GM19328 (cell line): ENCODE results near the gene LAMA4.
A peak's percentile ranks its signal among the peaks of the same experiment; 100 is the strongest.

Experiments
- ATAC-seq: cut with Tn5 transposase; IDR thresholded peaks from one replicate; pipeline ENCODE4 v1.9.1; 2021; ENCODE audit warnings: mild to moderate bottlenecking, moderate library complexity; ENCODE audit not compliant: unreplicated experiment

LAMA4 gene

DNA sequence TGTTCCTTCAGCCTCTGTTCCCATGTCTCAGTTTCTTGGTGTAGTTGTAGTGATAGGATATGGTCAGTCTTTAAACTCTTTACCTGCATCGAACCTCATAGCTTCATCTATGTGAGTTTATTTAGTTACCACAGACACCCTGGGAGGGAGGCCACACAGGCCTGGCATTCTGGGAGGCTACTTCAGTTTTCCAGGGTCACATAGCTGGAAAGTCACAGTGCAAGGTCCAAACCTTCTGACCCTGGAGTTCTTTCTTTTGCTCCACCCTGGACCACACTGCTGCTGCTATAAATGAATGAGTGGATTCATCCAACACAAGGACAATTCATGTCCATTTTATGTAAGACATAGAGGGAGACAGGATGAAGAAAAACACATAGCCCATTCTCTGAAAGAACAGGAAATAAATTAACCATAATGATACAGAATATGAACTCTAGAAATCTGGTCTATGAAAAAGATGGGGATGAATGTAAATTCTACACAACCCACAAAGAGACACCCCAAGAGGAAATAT lies 60.8 kb downstream of the LAMA4 start:
- no peak for ATAC-seq

DNA sequence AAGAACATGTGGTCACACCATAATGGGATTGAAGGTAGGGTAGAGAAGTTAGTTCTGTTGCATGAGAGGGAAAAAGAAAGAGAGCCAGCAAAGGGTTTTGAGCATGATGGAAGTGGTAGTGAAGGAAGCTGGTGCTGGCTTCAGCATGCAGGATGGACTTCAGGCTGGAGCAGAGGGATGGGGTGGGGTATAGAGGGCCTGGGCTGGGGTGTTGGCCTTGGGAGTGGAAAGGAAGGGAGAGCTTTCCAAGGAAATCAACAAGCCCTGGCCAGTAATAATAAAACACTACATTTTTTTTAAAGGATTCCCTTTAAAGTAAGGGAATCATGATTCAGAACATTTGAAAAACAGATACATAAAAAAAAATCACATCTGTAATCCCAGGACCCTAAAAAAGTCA lies 61.2 kb downstream of the LAMA4 start:
- no peak for ATAC-seq

DNA sequence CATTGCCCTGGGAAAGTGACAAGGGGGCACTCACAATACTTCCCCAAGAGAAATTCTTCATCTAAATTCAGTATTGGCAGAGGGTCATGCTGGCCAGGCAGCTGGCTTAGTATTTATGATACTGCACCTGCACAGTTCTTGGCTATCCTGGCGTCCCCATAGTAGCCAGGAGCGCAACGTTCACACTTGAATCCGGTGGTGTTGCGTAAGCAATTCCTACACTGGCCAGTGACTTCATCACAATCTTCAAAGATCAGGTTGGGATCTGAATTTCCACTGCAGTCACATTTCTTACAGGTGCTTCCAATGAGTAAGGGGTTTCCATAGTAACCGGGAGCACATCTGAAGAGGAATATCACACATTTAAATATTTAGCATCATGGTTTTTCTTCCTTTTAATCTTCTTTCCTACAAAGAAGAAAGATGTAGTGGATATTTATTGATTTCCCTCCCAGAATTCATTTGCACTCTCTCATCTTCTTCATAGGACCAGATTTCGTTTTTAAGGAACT lies 62.8 kb downstream of the LAMA4 start:
- ATAC-seq, result no peak

DNA sequence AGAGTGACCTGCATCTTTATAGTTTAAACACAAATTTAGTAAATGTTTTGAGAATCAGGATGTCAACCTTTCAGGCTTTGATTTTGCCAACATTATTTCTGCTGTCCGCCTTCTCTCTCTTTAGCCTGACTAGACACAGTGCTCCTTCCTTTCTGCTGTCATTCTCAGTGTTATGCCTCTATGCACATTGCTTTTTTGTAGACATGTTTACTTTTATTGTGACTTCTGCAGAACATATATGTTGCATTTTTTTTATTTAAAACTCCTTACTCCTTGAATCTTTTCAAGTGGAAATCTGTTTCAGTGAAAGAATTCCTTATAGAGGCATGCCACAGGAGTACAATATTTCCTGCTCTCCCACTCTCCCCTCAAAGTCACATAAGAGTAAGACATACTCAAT lies 64.2 kb downstream of the LAMA4 start:
- no peak for ATAC-seq

DNA sequence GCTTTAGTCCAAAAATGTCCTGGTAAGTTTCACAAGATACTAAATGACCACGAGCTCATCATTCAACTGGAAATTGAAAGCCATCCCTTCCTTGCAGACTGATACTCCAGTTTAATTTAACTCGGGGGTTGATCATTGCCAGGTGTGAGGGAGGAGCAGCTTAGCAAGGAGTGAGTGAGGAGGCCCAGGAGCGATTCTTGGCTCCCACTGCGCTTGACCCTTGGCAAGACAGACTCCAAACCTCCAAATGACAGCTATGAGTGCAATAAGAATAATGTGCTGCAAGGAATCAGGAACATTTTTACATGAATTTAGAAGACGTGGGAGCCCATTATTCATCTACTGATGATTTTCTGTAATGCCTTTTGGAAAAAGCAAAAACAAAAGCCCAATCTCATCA lies 64.9 kb downstream of the LAMA4 start:
- ATAC-seq, result no peak

DNA sequence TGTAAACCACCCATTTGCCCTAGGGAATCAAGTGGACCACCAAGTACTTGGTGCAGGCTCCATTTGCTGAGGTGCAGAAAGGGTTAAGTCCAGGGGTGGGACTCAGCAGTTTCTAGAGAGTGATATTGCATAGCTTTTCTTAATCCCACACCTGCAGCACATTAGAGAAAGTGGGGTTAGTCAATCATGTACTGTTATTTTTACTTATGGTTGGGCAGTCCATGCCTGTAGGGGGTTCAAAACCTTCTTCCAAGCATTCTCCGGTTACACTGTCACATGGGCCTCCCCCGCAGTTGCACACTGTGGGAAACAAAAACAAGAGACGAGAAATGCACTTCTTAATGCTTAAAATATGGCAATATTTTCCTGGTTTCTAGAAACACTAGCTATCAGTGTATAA lies 65.5 kb downstream of the LAMA4 start:
- ATAC-seq, result no peak

DNA sequence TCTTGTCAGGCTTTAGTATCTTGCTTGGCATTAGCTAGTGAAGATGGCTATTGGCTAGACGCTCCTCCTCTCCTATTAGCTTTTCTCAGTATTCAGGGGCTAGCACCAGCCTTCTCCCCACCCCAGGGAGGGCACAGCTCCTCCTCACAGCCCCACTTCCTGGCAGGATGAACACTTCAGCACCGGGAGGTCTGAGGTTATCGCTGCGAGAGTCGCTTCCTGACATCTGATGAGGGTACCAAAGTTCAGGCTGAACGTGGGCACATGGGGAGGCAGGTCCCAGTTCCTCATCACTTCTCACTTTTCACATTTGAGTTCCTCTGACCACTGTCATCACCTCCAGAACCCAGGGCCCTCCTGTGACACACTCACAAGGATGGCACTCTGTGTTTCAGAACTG lies 66.6 kb downstream of the LAMA4 start:
- ATAC-seq, result no peak

DNA sequence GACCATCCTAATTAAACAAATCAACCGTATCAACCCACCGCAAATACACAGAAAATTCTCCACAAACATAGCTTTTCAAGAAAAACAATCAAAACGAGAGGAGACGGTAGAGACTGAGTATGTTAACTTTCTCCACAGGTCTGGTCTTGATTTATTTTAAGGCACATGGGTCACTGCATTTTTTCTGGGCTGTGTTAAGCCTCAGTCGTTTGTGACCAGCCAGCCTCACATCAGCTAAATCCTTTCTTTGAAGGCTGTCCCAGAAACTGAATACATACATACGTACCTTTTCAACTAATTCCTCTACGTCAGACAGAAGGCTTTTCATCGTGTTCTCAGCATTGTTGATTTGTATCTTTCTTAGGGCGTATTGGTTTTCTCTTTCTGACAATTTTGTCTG lies 69.4 kb downstream of the LAMA4 start:
- ATAC-seq, result no peak

DNA sequence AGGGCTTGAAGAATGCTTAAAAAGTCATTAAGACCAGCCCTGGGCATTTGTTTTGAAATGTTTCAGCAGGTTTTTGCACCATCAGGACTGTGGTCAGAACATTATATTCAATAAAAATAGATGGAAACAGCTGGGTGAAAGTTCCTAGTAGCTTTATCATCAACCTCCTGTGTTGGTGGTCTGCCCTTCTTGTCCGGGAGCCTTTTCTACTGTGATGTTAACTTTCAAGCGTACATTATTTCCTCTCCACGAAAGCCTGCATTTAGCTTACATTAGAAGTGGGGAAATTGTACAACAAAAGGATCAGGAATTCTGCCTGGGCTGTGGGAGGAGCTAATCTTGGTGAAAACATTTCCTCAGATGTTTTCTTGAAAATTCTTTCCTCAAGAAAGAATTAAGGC lies 71.1 kb downstream of the LAMA4 start:
- ATAC-seq, result no peak

DNA sequence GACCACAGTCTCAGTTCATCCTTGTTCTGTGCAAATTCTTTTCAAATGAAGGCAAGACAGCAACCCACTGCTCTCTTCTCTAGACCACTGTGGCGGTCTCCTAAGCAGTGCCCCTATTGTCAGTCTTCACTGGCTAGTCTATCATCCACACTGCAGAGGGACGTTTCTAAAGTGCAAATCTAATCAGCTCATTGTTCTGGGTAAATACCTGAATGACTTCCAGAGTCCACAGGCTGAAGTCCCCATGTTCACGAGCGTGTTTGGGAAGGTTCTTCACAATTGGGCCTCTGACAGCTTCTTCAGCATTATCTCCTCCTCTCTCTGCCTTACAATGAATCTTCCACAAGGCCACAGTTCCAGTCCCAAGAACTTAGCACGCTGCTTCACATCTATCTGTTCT lies 73.2 kb downstream of the LAMA4 start:
- ATAC-seq, result no peak

DNA sequence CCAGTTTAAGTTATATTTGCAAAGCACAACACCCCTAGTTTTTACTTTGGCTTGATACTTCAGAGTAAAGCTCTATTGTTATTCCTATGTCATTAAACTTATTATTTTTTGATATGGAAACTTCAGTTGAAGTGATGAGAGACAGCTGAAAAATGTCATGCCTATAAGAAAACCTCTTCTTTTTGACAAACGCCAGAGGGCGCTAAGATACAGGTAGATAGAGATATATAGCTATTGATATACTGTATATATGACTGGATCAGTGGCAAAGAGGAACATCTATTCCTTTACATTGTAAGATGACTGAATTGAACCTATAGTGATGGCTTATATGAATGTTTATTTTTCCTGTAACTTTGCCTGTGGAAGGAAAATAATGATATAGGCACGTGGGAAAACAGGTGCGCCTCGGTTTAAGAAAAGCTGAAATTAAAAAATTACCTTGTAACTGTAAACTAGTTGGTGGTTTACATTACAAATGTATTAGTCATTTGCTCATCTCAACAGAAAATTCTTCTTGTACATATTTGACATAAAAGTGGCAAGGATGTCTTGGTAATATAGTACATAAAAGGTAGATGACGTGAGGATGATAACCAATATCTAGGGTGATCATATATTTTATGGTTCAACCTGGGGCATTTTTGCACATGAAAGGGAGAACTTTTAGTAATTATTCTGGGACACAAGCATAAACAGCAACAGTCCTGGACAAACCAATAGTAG lies 74.1 kb downstream of the LAMA4 start:
- ATAC-seq, result no peak

DNA sequence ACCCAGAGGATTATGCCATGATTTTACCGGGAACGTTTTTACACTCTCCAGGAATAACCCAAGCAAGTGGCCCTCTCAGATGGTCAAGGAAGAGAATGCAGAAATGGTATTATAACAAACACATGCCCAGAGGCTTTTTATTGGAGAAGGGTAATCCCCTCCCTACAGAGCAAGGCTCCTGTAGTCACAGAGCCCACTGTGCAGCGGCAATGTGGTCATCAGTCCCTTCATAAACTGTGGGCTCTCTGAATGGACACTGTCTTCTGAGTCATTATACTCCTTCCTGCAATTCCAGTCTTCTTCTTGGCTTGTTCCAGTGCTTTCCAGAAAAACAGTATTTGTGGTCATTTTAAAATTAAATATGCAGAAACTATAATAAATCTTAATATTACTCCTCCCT lies 74.7 kb downstream of the LAMA4 start:
- ATAC-seq, result no peak

DNA sequence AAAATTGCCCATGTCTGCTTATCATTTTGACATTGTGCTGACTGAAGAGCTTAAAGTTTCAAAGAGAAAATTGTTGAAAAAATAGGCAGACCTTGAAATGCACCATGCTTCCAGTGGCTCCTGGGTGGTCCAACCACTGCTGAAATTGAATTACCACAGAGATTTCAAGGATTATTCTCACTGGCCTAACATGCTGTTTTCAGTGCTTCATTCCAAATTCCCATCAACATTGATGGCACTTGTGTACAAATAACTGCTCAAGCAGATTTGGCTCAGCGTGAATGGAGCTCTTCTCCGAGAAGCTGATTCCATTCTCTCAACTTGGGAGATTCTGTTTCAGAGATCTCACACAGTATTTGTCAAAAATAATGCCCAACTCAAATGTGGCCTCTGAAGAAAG lies 75.5 kb downstream of the LAMA4 start:
- ATAC-seq, result no peak

DNA sequence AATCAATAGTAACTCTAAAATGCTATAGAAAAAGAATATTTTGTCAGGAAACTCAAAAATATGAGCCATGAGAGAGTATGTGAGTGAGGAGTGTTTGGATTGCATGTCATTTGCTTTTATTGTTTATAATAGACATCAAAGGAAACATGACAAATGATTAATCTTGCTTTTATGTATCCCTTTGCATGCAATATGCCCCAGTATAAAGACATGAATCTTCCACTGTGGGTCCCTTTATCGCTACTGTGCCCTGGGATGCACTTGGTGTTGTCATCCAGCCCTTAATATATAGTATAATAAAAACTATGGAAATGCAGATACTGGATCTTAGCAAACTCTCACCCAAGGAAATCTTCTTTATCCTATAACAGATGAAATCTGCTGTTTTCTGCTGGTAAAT lies 77.3 kb downstream of the LAMA4 start:
- no peak for ATAC-seq

DNA sequence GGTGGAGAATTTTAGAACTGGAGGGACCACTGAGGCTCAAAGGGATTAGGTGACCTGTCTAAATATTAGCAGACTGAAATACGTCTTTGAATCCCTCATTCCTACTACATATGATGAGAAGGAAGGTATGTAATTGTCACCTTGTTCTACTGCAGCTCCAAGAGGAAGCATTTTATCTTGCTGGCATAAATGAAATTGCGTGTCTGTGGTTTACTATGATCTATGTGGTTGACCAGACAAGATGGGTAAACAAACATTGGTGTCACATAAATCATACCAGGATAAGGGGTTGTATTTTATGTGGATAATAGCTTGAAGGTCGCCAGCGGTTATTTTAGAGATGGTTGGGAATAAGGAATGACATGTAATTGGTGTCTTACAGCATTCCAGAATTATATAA lies 78.2 kb downstream of the LAMA4 start:
- no peak for ATAC-seq

DNA sequence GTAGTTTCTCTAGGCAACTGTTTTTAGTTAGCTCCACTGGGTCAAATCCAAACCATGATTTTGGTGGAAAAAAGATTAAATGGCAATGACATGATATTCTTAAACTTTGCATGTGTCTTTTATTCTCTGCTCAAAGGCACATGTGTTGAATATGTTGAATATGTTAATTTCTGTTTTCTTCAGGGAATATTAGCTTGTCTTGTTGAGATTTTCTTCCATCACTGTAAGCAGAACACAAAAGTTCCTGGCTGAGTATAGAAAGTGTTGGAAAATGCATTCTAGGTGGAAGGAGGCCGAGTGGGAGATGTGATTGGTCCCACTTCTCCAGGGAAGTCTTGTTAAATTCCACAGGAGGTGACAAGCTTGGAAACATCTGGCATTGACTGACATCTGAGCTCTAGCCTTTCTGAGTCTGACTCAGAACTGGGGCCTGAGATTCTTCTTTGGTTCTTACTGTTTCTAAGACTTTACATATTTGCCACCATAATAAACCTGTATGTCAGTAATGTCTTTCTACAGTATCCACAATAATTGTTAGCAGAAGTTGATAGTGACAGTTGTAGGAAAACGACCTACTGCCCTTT lies 81.1 kb downstream of the LAMA4 start:
- ATAC-seq, result no peak

DNA sequence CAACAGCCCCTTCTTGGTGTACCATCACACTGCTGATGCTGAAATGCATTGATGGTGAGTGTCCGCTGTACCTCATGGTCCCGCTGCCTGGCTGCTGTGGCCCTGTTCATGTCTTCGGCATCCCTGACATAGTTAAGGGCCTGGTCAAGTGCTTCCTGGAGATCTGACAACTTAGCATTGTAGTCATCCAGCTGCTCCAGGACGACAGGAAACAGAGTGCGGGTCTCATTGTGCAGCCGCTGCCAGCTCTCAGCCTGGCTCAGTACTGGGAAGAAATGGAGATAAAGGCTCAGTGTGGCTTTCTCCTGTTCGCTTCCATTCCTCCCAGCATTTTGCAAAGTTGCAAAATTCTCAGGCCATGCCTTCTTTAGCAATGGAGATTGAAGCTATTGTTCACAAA lies 81.8 kb downstream of the LAMA4 start:
- ATAC-seq, result no peak

DNA sequence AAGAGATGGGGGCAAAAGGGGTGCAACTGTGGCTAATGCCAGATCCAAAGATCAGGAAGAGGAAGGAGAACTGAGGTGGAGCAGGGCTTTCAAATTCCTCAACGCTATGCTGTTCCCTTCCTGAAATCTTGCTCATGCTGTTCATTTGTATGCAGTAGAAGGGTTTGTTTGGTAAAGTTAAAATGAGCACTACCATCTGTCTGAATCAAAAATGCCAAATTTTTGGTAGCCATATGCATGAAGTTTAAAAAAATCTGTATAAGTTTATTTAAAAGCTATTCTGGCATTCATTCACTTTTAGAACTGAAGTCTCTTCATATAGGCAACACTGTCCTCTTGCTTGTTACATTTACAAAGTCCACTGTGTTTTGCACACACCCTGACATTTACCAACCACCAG lies 84.8 kb downstream of the LAMA4 start:
- ATAC-seq, result no peak

DNA sequence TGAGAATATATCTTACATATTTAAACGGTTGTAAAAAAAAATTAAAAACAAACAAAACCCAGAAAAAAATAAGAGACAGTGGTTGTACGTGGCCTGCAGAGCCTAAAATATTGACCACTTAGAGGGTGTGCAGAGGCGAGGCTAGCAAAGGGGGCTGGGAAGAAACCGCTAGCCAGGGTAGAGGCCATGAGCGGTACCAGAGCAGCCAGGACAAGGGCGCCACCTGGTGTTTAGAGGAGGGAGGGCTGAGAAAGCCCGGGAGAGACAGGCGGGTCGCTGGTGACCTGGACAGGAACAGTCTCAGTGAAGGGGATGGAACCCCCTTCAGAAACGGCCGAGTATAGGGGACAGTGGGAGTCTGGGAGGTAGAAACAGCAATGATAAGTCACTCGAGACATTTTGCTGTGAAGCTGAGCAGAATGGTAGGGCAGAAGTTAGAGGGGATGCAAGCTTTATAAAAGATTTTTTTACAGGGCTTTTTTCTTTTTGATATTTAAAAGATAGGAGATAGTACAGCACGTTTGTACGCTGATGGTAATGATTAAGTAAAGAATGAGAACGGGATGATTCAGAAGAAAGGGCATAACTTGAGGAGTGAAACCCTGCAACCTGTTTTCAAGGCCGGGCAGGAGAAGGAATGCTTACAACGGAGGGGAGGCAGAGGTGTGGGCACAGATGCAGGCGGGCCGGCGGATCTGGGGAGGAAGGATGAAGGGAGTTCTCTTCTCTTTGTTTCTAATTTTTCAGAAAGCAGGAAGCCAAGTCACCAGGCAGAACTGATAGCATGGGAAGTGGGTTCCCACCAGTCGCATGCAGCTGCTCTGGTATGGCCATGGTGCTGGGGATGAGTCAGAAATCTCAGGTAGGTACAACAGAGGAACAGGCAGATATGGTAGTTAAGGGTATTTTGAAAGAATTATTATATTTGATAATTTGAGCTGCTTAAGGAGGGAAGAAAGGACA lies 90.8 kb downstream of the LAMA4 start:
- ATAC-seq, result peak; percentile 97

DNA sequence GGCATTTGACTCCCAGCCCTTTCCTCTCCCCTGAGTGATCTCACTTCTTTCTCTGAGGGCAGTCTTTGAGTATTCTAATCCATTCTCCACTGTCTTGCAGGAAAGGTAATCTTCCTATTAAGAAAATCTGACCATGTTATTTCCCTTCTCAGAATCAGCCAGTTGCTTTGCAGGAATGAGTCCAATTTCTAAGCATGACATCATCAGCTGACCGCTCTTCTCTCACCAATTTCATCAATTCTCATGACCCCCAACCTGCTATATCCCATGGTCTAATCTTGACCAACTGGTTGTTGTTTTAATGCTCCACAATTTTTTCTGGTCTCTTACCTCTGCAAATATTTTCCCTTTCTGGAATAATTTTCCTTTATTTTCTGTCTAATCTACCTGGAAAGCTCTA lies 93.6 kb downstream of the LAMA4 start:
- ATAC-seq, result no peak

DNA sequence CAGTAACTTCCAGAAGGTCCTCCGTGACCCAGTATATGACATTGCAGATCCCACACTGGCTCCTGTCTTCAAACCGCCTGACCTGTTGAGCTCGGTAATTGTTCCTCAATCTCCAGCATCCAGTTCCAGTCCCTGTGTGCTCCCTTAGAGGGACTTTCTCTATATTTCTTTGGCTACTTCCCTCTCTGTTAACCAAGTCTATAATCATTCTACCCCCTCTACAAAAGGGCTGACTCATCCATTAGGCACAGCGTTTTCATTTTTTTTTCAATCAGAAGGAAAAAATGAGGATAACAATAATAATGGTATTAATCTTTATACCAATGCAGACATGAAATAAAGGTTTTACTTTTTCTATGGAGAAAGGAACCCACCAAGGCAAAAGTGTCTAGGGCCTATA lies 97.7 kb downstream of the LAMA4 start:
- ATAC-seq, result no peak

DNA sequence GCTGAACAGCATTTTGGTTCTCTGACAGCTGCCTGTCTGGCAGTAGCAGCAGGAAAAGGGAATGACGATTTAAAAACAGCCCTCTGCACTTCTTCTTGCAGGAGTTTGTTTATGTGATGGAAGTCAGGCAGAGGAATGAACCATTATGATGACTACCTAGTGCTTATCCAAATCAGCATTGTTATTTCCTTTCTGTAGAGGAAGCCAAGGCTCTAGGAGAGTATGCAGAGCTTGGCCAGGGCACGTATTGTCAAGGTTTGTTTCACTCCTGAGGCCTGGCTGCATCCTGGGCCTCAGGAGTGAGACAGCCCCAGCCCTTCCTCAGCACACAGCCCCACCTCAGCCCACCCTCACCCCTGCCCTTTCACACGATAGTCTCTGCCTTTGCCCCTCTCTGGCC lies 98.5 kb downstream of the LAMA4 start:
- no peak for ATAC-seq
